C4-2B (cell line): Measurements from ENCODE around the gene TEAD4.

ENCODE experiments used
- CTCF ChIP-seq: fragments of 450-650 bp; conservative IDR thresholded peaks from 2 replicates; pipeline ENCODE4 v1.5.1; 2017; ENCODE audit warnings: mild to moderate bottlenecking
- ZFX ChIP-seq: fragments of 450-650 bp; IDR thresholded peaks from 2 replicates; pipeline ENCODE4 v1.6.1; 2017

- TF ChIP-seq CTCF (no peak), ZFX (no peak)
Measured at GRCh38 chr12:3045494-3045893, 86.3 kb downstream of the TEAD4 start.
